HG03175 (cell line): ENCODE measurements around the gene ARHGEF28.

Source experiments
- ATAC-seq: cut with Tn5 transposase; IDR thresholded peaks from one replicate; pipeline ENCODE4 v1.9.1; 2021; ENCODE audit warnings: mild to moderate bottlenecking, moderate library complexity; ENCODE audit not compliant: unreplicated experiment

ARHGEF28 gene

DNA sequence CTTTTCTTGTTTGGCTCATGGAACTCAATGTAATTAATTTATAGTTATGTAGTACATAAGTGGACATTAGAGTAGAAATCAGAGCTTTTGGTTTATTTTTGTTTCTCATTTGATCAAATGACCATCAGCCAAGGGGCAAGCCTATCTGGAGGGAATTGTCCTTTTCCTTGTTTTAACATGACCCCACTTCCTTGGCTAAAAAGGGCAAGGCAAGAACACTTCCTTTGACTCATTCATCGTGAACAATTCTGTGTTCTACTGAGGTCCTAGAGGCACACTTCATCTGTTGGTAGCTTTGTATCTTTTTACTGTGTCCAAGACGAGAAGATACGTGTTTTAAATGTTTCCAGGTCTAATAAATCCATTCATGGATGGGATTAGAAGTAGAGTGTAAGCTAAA is 148.9 kb downstream of the ARHGEF28 start:
- no peak for ATAC-seq

DNA sequence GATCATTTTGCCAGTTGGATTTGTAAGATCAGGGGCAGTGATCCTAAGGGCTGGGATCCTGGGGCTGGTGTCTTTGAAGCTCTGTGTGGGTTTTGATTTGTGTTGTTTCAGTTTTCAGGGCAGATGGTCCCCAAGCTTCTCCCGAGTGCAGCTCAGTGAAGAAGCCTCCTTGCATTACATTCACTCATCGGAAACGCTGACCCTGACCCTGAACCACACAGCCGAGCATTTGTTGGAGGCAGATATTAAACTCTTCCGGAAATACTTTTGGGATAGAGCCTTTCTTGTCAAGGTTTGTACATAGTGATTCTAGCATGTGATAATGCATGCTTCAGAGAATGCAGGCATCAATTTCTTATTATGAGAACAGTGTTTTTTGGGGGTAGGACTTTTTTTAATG is 150.4 kb downstream of the ARHGEF28 start:
- no peak for ATAC-seq

DNA sequence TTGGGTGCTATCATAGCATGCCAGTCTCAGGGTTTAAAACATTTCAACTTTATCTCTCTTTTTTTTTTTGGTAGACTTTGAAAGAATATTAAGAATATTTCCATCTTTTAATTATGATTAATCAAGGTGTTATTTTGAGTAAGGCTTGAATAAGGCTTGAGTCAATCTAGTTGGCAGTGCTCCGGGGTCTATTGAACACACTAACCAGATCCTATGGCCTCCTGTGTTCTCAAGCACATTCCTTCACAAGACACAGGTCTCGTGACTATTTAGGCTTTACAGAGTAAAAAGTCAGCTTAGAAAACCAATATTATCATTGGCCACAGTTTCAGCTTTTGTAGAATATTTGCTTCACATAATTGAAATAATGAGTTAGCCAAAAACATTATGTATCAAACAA is 151.2 kb downstream of the ARHGEF28 start:
- ATAC-seq: no peak

GRCh38 chr5:73780302-73781080 is 154.5 kb downstream of the ARHGEF28 start:
- no peak for ATAC-seq

DNA sequence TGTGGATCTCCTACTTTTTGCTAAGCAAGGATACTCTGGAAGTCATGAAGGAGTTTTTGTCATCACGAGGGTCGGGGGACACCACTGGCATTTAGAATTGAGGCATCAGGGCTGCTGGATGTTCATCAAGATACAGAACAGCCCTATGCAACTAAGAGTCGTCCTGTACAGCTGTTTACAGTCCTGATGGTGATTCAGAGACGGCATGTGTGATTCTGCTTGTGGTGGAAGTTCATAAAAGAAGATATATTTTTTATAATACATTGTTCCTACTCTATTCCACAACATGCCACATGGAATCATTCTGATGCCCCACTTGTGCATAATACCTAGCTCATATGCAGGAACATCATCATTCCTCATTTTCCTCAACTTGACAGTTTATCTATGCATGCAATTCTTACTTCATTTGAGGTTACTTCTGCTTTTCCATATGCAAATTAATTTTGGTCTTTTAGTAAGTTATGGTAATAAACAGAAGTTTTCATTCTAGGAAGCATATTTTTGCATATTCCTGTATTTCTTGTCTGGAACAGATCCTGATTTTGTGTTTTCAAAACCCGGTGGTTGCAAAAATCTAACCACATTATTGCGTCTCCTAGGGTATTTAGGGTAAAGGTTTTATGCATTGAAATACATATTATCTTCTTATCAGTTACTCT is 155.2 kb downstream of the ARHGEF28 start:
- ATAC-seq: no peak

GRCh38 chr5:73783828-73784227 is 157.8 kb downstream of the ARHGEF28 start:
- no peak for ATAC-seq

DNA sequence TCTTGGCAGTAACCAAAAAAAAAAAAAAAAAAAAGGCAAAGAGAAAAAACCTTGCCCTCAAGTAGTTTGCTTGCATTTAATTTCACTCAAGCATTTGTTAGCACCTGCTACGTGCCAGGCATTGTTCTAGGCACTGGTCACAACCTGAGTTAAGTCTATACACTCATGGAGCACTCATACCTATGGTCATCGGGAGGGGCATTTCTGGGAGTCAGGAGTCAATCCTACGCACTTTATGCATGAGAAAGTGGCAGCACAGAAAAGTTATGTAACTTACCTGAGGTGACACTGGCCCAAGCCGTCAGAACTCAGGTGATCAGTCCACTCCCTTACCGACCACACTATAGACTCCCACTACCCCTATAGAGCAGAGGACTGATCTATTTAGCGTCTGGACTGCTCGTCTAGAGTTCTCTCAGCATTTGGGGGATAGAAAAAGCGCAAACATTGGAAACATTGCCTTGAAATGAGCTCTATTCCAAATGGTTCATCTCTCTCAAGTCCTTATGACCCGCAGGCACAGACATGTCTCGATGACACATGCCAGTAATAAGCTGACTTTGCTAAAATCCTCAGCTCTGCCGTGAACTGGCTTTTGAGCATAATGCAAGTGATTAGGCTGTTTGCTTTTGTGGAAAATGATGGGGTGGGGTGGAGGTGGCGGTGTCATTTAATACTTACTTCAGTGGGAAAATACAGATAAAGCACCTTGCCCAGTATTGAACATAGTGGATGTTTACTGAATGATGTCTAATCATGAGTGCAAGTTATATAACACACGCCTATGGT is 160.2 kb downstream of the ARHGEF28 start:
- ATAC-seq: no peak

DNA sequence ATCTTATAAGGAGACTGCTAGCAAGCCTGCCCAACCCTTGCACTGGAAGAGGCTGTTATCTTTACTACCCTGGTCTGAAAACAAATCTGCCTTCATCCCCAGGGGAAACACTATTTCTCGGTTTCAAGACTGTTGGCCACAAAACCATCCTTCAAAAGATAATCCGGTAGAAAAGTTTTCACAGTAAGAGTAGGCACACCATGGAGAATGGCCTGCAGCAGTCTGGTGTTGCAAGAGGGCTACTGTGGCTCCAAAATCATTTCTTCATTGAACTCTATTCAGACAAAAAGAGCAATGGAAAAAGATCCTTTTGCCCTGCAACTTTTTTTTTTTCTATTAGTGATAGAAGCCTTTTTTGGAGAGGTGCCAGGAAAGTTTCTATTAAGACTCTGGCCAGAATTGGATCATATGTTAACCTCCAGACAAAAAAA is 163.9 kb downstream of the ARHGEF28 start:
- no peak for ATAC-seq

GRCh38 chr5:73791389-73791788 is 165.4 kb downstream of the ARHGEF28 start:
- no peak for ATAC-seq

- ATAC-seq: peak; percentile 57
Observed at GRCh38 chr5:73792687-73793320, 166.8 kb downstream of the ARHGEF28 start.

DNA sequence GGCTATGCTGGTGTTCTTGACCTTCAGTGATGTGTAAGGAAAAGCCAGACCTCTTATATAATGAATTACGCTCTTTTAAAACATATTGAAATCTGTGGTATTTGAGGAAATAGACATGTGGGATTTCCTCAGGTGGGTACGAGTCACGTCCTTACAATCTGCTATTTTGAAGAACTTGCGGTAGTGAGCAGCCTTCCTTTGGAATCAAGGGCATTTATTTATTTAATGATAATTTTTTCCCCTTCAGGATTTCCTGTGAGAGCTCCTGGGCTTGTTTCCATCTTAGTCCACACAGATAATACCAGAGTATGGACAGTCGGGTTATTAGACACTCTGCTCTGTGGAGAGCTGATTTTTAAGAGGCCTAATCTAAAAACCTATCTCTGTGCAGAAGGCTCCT is 167.9 kb downstream of the ARHGEF28 start:
- no peak for ATAC-seq

- ATAC-seq: peak; percentile 58
Observed at GRCh38 chr5:73796164-73797131, 170.5 kb downstream of the ARHGEF28 start.

GRCh38 chr5:73797132-73797510 is 171.1 kb downstream of the ARHGEF28 start:
- no peak for ATAC-seq

GRCh38 chr5:73799401-73799972 is 173.5 kb downstream of the ARHGEF28 start:
- no peak for ATAC-seq

- no peak for ATAC-seq
Observed at GRCh38 chr5:73801686-73802085, 175.7 kb downstream of the ARHGEF28 start.

- ATAC-seq: no peak
Observed at GRCh38 chr5:73805449-73805848, 179.5 kb downstream of the ARHGEF28 start.

- no peak for ATAC-seq
Observed at GRCh38 chr5:73808911-73809310, 182.9 kb downstream of the ARHGEF28 start.

GRCh38 chr5:73810429-73810828 is 184.4 kb downstream of the ARHGEF28 start:
- no peak for ATAC-seq

DNA sequence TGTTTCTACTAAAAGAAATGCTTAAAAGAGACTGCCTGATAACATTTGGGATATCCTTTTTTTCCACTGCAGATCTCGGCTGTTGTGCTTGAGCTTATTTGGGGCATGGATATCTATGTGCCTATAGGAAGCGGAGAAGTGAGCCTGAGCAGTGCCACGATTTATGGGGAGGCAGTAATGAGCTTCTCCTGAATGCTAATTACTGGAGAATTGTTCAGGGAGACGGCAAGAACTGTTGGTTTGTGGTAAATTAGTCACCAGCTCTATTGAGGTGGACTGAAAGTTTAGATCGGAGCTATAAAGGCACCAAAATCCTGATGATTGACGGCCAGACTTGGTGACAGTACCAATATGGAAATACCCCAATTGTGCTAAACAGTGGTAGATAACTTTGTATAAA is 186.5 kb downstream of the ARHGEF28 start:
- ATAC-seq: no peak
